Brain microvascular endothelial cell (primary cell): ENCODE results near the gene MARK4.

Source experiments
- DNase-seq: peaks from one replicate; pipeline ENCODE4 v3.0.0-alpha.2; 2020
- H3K27ac ChIP-seq: fragments of 250-450 bp; sonication (Bioruptor Pico); 2 replicates; pipeline ENCODE4 v1.5.1; 2020; ENCODE audit warnings: mild to moderate bottlenecking, moderate library complexity
- H3K27me3 ChIP-seq: fragments of 250-450 bp; sonication (Bioruptor Pico); replicated peaks from 2 replicates; pipeline ENCODE4 v1.5.1; 2020; ENCODE audit warnings: mild to moderate bottlenecking
- H3K36me3 ChIP-seq: fragments of 250-450 bp; sonication (Bioruptor Pico); replicated peaks from 2 replicates; pipeline ENCODE4 v1.5.1; 2020; ENCODE audit warnings: mild to moderate bottlenecking
- H3K4me3 ChIP-seq: 2 replicates; pipeline ENCODE4 v1.5.1; 2011; ENCODE audit warnings: low read depth, mild to moderate bottlenecking, control low read depth, low read length, moderate library complexity
- in situ Hi-C: cut with HindIII; loops from 2 replicates; pipeline ENCODE4 v1.10.0; 2017; ENCODE audit warnings: low sequenced_read_pairs, low pct_ligation_motif_present
- TF ChIP-seq, protein P1 (sequence below): IDR thresholded peaks from 2 replicates; pipeline ENCODE4 v1.5.1; 2011; ENCODE audit warnings: low read depth, mild to moderate bottlenecking, moderate library complexity, low read length, control low read depth, inconsistent platforms; ENCODE audit errors: missing control alignments

Gene MARK4

GRCh38 chr19:45290381-45290931, 39.4 kb downstream of the MARK4 start:
- DNase-seq, result no peak
- TF ChIP-seq, protein P1, sequence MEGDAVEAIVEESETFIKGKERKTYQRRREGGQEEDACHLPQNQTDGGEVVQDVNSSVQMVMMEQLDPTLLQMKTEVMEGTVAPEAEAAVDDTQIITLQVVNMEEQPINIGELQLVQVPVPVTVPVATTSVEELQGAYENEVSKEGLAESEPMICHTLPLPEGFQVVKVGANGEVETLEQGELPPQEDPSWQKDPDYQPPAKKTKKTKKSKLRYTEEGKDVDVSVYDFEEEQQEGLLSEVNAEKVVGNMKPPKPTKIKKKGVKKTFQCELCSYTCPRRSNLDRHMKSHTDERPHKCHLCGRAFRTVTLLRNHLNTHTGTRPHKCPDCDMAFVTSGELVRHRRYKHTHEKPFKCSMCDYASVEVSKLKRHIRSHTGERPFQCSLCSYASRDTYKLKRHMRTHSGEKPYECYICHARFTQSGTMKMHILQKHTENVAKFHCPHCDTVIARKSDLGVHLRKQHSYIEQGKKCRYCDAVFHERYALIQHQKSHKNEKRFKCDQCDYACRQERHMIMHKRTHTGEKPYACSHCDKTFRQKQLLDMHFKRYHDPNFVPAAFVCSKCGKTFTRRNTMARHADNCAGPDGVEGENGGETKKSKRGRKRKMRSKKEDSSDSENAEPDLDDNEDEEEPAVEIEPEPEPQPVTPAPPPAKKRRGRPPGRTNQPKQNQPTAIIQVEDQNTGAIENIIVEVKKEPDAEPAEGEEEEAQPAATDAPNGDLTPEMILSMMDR, result no peak
- Histone ChIP-seq H3K36me3 (peaks cover 2% of the 10 kb centered on the region), H3K4me3 (no peak overlapping the region), H3K27me3 (no peaks in the 10 kb centered on the region), H3K27ac (no peak overlapping the region)
- in situ Hi-C loops, result no loop called here

DNA sequence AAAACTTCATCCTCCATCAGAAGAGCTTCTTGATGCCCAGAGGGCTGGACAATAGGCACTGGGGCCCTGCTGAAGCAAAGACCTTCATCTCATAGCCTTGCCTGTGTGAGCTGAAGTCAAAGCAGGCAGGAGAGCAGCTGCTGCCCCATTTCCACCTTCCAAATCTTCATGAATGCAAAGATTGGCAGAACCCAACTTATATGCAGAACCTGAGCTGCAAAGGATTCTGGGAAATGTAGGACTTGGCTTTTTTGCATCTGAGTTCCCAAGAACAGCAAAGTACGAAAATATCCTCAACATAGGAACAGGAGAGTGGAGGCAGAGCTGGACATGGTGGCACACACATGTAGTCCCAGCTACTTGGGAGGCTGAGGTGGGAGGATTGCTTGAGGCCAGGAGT, 40.8 kb downstream of the MARK4 start:
- TF ChIP-seq, protein P1, result no peak
- H3K27ac ChIP-seq, result no peak overlapping the region
- H3K27me3 ChIP-seq, result no peaks in the 10 kb centered on the region
- no peak overlapping the region for H3K4me3 ChIP-seq
- peaks cover 2% of the 10 kb centered on the region for H3K36me3 ChIP-seq
- no peak for DNase-seq
- in situ Hi-C loops, result no loop called here

DNA sequence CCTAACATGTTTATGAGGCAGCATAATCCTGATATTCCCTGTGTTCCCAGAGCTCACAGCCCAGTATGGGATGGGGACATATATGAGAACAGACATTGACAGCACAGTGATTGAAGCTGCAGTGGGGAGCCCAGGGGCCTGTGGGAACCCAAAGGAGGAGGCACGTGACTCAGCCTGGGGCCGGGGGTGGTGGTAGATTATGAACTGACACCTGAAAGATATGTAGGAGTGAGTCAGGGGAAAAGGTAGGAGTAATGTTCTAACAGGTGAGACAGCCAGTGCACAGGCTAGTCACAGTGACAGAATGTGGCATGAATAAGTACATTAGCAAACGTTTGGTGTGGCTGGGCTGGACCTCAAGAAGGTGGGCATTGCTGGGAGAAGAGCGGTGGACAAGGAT, 42.6 kb downstream of the MARK4 start:
- H3K36me3 ChIP-seq, result no peaks in the 10 kb centered on the region
- TF ChIP-seq, protein P1, result no peak
- no peak overlapping the region for H3K4me3 ChIP-seq
- in situ Hi-C loops, result no loop called here
- no peaks in the 10 kb centered on the region for H3K27me3 ChIP-seq
- no peak for DNase-seq
- H3K27ac ChIP-seq, result no peak overlapping the region

DNA sequence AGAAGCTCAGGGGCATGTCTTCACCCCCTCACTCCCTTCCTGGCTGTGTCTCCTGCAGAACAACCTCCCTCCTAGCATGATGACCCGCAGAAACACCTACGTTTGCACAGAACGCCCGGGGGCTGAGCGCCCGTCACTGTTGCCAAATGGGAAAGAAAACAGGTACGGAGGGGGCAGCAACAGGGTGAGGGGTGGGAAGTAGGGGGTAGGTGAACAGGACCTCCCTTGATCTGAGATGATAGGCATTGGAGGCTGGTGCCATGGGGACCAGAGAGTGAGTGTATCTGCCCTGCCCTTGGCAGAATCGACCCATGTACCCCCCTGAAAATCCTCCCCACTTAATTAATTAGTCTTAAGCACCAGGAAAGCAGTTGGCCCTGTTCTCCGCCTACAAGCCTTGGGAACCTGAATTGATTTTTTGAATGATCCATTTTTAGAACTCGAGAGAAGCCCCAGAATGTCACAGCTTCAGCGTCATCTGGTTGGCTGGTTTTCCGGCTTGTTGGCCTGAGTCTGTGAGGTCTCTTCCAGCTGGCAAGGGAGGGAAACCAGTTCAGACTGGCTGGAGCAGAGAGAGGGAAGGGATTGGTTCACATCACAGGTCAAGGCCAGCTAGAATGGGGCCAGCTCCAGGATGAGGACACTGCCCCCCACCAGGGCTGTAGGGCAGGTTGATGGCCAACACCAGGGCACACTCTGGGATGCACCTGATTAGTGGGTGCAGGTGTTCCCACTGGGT, 43.4 kb downstream of the MARK4 start:
- H3K4me3 ChIP-seq, result no peak overlapping the region
- TF ChIP-seq, protein P1, result no peak
- DNase-seq, result no peak
- in situ Hi-C loops, result no loop called here
- no peaks in the 10 kb centered on the region for H3K36me3 ChIP-seq
- no peak overlapping the region for H3K27ac ChIP-seq
- no peaks in the 10 kb centered on the region for H3K27me3 ChIP-seq

DNA sequence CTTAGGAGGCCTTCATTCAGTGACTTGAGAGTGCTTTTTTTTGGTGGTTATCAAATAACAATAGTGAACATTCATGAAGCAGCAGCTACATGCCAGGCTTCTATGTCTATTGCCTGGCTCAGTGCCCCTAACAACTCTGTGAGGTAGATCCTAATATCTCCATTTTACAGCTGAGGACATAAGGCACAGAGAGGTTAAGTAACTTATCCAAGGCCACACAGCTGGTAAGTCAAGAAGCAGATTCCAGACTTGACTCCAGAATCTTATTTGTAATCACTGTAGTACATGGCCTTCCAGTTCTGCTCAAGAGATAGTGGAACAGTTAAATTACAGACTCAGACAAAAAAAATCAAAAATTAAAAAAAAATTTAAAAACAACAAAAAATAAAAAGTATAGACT, 44.8 kb downstream of the MARK4 start:
- TF ChIP-seq, protein P1, result no peak
- no peaks in the 10 kb centered on the region for H3K27me3 ChIP-seq
- DNase-seq, result no peak
- peaks cover 4% of the 10 kb centered on the region for H3K36me3 ChIP-seq
- in situ Hi-C loops, result no loop called here
- no peak overlapping the region for H3K27ac ChIP-seq
- no peak overlapping the region for H3K4me3 ChIP-seq
